DMS153 treated with DMSO at 0.1 percent for 48 hours (cell line): ENCODE data around the gene KCNMA1.
"Not testable (repeated sequence)": the region's sequence is repeated elsewhere in the genome, so short reads cannot be mapped to it uniquely, and the experiment has no call there.

Source experiments
- DNase-seq: peaks from one replicate; lab custom pipeline; 2025; ENCODE audit not compliant: unreplicated experiment; lab: John Stamatoyannopoulos, UW

Gene KCNMA1

DNA sequence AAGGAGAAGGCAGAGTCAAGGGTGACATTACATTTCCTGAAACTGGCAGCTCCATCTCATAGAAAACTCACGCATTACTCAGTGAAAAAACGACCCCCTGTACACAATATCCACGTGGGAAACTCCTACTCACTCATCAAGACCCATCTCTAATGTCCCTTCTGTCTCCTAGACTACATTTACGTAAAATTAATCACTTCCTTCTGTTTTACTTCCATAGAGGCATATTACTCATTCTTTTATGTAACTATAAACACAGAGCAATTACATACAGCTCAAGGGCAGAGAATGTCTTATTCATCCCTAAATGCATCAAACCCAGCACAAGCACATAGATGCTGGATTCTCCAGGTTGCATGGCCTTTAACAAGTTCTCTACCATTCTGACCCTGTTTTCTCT, 281.8 kb downstream of the KCNMA1 start:
- no peak for DNase-seq

DNA sequence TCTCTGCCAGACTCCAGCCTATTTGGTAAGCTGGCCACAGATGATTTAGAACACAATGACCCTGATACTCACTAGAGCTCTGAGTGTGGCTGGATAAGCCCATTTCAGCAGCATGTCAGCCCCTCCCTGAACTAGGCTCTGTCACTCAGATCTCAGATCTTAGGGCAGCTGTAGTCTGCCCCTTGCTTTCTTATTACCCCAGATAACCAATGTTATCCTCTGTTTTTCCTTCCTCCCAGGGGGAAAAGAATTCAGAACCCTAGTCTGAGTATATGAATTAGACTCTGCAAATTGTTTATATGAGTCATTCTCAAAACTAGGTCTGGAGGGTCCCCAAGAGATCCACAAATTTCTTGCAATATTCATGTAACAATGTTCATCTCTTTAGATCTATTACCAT, 286.2 kb downstream of the KCNMA1 start:
- no peak for DNase-seq

DNA sequence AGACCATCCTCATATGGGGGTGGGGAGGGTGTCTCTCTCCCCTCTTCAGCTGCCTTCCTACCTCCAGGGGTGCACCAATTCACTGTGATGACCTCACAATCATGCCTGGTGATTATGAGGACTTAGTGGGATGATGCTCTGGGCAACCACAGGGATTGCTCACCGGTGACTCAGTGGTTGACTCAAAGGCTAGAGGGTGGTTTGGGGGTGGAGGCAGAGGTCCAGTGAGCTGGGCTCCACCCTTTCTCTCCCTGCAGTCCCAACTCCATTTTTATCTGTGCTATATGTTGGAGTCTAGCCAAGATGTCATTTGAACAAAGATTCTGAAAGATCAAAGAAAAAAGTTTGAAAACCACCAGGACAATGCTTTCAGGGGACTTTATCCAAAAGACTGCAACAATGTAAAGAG, 286.9 kb downstream of the KCNMA1 start:
- DNase-seq, result no peak

DNA sequence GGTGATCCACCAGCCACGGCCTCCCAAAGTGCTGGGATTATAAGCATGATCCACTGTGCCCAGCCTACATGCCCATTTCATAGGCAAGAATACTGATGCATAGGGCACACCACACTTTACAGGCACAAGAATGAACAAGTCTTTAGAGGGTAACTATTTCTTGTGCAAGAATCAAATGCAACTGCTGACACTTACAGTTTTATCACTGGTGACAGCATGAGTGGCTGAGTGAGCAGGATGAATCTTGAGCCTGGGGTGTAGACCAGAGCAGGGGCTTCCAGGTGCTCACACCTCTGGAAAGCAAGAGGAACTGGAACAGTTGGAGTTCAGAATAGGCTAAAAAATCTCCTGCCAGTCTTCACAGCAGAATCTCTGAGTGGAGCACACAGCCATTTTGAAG, 287.5 kb downstream of the KCNMA1 start:
- no peak for DNase-seq

DNA sequence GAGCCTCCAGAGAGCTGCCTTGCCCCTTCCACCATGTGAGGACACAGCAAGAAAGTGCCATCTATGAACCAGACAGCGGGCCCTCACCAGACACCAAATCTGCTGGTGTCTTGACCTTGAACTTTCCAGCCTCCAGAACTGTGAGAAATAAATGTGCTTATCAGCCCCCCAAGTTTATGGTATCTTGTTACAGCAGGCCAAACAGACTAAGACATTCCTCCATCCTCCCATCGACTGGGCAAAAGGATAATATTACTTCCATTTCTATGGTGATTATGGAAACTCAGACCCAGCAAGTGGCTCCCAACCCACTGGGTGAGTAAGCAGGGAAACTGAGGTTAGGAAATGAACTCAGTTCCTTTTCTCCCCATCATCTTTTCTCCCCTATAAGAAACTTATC, 288.4 kb downstream of the KCNMA1 start:
- DNase-seq, result no peak

DNA sequence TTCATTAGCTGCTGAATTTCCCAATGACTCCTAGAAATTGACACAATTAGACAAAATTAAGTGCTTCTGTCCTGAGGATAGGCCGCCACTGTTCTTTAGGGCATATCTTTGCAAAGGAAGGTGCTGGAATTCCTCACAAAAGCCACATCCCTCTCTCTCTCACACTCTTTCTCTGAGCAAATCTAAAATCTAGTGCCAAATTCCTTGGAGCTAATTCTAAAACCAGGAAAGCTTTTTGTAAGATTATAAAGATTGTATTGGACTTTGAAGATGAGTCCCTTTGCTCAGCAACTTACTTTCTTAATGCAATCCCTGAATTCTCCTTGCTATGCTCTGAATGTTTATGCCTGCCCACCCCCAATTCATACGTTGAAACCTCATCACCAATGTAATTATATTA, 288.9 kb downstream of the KCNMA1 start:
- no peak for DNase-seq

DNA sequence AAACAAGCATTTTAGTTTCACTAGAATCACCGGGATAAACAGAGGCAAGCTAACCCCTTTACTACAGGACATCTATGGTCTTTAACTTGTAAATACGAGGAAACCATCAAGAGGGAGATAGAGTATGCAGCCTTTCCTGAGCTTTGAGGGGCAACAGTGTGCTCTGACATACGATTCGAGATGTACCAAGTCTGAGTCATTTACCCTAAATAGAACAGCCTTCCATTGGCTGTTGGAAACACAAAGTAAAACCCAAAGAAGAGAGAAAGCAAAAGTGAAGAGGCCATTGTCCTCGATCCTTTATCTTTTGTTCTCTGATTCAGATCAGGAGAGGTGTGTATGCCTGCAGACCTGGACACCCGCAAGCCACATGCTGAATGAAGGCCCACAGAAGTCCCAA, 289.5 kb downstream of the KCNMA1 start:
- no peak for DNase-seq

DNA sequence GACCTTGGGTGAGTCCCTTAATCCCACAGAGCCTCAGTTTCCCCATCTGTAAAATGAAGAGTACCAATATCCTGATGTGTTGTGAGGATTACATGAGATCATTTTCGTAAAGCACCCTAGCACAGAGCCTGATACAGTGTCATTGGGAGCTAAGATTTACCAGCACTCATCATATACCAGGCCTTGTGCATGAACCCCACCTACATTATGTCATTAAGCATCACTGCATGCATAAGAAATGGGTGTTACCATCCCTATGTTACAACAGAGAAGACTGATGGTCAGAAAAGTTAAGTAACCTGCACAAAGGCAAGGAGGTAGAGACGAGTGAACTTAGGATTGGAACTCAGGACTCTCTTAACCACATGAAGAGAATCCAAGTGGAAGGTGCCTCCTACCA, 290.6 kb downstream of the KCNMA1 start:
- no peak for DNase-seq

DNA sequence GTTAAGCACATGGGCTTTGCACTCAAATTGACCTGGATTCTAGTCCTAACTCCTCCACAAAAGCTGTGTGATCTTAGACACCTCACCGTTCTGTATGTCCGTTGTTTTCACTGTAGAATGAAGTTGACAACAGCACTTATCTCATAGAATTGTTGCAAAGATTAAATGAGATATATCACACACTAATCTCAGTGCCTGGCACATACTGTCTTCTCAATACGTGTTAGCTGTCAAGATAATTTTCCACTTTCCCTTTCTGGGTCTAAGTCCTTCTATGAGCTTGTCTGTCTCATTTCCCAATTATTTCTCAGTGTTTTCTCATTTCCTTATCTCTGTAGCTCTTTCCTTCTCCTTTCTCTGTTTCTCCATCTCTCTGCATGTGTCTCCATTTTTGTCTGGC, 296.6 kb downstream of the KCNMA1 start:
- DNase-seq, result no peak

DNA sequence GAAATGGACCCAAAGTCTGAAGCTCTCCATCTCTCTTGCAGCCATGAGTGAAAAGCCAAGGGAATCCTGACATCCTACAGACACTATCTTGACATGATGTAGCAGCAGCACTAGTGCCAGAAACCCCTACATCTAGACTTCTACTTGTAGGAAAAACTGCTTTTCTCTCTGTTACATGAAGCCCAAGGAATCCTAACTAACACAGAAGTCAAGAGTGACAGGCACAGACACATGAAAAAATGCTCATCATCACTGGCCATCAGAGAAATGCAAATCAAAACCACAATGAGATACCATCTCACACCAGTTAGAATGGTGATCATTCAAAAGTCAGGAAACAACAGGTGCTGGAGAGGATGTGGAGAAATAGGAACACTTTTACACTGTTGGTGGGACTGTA, 297.7 kb downstream of the KCNMA1 start:
- not testable (repeated sequence) for DNase-seq

DNA sequence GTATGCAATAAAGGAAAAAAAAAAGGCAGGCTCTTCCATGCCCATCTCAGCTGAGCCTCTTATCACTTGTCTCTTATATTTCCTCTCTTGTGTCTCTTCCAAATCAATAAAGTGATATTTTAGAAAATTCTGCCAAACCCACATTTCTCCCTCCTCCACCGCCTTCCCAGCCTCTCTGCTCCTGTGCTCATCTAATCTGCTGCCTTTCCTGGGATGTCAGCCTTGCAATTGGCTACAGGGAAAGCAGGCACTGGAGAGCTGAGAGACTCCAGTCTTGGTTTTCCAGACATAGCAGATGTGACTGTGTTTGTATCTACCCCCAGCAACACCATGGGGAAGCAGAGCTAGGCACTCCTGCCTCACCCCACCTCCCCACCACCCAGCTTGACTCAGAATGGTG, 298.4 kb downstream of the KCNMA1 start:
- no peak for DNase-seq

DNA sequence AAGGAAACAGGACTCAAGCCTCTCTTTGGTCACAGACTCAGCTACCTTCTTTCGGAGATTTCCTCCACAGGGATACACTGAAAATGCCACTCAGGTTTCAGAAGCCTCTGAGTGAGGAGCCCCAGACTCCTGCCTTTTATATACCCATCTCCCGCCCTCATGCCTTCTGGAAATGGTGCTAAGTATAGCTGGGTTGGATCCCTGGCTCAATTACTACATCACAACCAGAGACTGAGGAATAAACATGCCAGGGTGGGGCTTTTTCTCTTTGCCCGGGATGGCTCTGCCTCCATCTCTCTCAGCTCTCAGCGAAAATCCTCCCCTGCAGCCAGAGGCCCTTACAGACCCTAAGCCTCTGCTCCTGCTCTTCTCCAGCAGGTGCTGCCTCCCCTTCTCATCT, 299.5 kb downstream of the KCNMA1 start:
- DNase-seq, result no peak

DNA sequence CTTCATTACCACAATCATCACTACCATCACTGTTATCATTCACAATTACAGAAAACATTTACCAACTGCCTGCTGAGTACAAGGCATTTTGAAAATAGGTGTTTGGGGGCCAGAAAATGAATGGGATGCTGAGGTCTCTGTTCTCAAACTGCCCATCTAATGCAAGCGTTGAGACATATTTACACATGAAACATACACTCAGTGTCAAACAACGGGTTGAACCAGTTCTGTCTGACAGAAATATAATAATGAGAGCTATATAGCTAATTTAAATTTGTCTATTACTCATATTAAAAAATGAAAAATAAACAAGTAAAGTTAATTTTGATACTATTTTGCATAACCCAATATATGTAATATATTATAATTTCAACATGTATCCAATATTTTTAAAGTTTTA, 303.1 kb downstream of the KCNMA1 start:
- no peak for DNase-seq

DNA sequence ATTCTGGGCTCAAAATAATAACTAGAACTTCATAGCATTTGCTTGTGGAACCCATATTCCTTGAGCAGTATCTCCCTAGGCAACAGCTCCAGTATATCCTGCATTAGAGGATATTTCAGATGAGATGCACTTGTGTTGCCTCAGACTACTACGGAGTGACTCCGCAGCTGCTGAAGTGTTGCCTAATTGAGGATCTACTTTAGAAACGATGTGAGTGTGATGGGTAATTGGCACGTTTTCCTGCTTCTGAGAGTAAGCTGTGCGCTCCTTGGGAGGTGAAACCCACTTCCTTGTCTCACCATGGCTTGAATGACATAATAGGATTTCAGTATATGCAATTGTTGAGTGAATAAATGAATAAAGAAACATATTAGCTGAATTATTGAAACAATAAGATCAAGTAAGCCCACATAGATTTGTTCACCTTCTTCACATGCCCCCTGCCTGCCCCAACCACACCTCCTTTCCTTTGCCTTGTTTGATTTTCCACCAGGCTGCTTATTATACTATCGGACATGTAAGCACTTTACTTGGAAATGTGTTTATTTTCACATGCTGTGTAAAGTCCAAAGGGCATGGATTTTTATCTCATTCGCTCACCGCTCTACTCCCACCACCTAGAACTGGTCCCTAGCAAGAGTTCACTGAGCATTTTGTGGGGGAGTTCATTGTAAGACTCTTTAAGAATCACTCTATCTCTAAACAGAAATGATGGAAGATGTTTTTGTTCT, 303.8 kb downstream of the KCNMA1 start:
- DNase-seq, result peak; percentile 37

DNA sequence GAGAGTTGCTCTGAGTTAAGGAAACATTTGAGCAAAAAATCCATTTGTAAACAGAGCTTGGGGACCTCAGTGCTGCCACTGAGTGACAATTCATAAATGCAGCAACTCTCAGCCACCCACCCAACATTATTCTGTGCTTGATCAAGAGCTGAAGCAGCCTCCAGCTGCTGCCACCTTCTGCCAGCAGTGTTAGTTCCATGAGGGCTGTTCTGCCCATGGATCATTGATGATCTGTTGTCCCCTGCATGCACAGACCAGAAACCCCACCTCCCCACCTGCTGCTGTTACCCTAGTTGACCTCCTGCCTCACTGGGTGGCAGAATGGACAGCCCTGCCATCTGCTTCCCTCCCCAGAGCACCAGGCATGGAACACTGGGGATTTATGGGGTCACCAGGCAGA, 305.4 kb downstream of the KCNMA1 start:
- DNase-seq, result no peak

DNA sequence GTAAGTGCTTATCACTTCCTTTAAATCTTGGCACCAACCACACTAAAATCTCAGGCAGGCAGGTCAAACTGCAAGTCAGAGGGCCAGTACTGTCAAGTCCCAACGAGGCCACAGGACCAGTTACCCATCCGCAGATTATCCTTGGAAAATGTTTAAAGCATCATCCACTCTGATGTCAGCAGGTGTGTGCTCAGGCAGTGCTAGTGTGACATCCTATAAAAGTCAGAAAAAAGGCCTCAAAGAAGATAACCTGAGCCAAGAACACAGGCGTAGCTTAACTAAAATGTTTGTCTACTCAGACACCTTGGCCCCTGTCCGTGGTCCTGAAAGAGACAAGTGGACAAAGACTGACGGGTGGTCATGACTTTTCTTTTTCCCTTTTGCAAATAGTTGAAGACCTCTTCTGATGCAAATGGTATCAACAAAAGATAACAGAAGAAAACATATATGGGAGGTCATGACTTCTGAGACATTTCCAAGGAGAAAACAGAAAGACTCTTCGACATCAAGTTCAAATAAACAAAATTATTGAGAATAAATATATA, 309.3 kb downstream of the KCNMA1 start:
- no peak for DNase-seq

DNA sequence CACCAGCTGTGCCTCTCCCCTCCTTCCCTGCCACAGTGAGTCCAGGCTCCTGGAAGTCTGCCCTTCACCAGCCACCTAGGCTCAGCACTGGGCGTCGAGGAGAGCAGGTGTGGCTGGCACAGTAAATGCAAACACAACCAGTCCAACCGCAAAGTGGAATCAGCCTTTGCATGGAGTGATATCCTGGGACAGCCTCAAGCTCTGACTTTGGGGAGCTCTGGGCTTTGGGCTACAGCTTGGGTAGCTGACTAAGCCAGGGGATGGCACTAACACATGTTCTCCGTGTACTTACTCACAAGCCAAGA, 312.4 kb downstream of the KCNMA1 start:
- DNase-seq, result peak; percentile 86

DNA sequence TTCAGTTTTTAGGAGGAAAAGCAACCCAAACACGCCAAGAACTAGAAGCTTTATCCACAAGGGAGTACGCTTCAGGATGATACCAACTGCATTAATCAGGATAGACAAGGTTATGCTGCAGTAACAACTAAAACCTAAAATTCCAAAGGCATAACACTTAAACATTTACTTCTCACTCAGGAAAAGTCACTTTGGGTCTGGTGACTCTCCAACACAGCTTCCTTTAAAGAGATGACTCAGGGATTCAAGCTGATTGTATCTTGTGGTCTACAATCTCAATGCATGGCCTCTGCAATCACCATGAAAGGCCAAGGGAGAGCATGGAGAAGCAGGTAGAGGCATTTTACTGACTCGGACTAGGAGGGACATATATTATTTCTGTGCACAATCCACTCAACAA, 315.8 kb downstream of the KCNMA1 start:
- DNase-seq, result no peak

DNA sequence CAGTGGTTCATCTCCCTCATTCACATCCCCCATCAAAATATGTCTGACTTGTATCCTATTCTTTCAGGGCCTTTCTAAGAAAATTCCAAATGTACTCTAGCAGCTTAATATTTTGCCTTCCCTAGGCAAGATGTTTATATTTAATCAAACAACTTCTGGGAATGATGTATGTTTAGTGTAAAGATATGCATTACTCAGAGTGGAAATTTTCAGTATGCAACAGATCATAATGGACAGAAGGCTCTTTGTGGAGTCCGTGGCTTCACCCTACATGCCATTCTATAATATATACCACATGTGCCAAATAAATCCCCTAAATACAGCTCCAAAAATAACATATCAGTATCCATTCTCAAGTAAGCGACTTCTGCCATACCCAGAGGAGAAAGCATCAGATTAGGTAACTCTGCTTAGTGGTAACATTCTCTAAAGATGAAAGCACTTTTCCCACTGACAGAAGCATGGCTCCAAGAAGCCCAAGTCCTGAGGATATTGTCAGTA, 316.6 kb downstream of the KCNMA1 start:
- no peak for DNase-seq

DNA sequence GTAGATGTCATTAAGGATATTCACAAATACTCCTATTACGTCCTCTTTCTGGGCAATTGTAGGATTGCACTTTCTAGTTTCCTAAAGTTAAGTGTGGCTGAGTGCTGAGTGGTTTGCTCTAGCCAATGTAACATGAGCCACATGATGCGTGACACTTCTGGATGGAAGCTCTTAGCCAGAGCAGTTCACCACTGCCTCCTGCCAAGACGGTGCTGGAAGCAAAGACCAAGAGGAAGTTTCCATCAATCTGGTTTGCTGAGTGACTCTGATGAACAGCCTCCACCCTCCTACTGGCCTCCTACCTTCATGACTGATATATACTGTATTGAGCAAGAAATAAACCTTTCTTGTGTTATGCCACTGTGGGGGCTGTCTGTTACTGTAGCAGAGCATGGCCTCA, 318.1 kb downstream of the KCNMA1 start:
- no peak for DNase-seq

DNA sequence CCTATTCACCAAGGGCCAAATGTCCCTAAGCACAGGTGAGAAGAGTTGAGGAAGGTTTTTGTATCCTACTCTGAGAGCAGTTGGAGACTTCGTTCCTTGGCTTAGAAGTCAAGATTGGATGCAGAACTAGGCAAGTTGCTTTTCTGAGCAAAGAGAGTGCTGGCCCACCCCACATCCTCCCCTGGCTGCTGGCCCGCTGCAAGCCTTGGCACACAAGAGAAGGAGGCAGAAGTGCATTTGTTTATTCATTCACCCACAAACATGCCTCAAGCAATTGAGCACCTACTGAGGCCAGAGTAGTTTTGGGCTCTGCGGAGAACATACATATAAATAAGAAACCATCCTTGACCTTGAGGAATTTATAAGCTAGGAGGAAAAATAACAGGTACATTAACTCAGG, 318.9 kb downstream of the KCNMA1 start:
- DNase-seq, result no peak

DNA sequence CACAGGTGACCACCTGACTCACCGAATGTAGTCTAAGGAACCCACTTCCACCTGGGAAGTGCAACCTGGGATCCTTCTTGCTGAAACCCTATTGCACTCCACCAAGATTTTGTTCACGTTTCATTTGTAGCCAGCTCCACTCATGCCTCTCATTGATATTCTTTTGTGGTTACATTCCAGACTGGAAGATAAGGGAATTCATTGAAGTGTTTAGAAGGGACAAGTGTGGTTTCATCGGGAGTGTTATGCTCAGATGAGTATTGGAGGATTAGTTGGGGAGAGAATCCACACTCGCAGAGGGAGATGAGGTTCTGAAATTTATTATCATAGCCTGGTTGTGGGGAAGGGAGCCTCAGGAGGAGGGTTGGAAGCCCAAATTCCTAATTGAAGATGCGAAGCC, 320.4 kb downstream of the KCNMA1 start:
- no peak for DNase-seq

DNA sequence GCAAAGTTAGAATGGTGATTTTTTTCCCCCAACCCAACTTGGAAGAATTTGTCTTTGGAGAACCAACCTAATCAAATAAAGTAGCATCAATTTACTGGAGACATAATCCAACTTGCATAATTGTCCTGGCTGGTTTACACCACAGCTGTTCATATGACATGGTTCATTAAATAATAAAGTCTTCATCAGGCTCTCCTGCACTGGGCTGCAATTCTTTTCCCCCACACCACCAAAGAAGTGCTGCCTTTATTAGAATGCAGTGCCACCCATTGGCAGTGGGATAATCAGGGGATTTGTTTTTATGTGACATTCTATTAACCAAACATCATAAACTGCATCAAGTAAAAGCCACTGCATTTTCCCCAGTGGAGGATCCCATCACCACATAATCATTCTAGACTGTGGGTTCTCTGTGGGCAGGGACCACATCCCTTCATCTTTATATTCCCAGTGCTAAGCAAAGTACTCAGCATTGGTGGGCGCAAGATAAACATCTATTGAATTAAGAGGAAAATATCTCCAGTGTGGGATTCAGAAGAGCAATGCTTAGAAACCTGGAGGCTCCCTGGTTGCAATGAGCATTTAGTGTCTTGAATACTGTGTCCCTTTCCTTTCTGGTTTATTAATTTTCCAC, 322.0 kb downstream of the KCNMA1 start:
- no peak for DNase-seq
